Measurements from ENCODE around the gene CRHR1. TPM values are rescaled to one million over a fixed set of nuclear protein-coding genes. Genes with fewer than 3 reads are reported as not detected.

Gene CRHR1
- total RNA-seq, 3 donors from 2014 or later (not counting 1 experiment from before 2014, with no cell fraction given) = not detected

- DNase-seq (no peak), ATAC-seq (no peak)
- Histone ChIP-seq H3K36me3 (ENCODE audit: control insufficient read depth, insufficient read depth, low read length) (no peaks in the 10 kb centered on the region), H3K4me3 (ENCODE audit: low read length) (no peak overlapping the region), H3K4me1 (ENCODE audit: control insufficient read depth, insufficient read depth, low read length) (no peaks in the 10 kb centered on the region), H3K9me3 (ENCODE audit: control insufficient read depth, insufficient read depth, low read length) (no peaks in the 10 kb centered on the region), H3K27me3 (ENCODE audit: control insufficient read depth, insufficient read depth, low read length) (no peaks in the 10 kb centered on the region), H3K27ac (ENCODE audit: low read length) (no peak overlapping the region)
- Mint-ChIP-seq H3K9me3 (no peaks in the 10 kb centered on the region), H3K4me1 (no peaks in the 10 kb centered on the region), H3K27ac (no peak overlapping the region), H3K27me3 (ENCODE audit: low read depth in 2 of 2) (peaks cover 0 to 3% of the 10 kb centered on the region in 2 donors), H3K4me3 (no peak overlapping the region), H3K36me3 (no peaks in the 10 kb centered on the region)
- TF ChIP-seq CTCF (IDR thresholded peaks at IDR 0.05) = no peak
- intact Hi-C loops (cut with micrococcal nuclease) = no loop called here
- 69% methylated on average over 9 of the region's 9 CpGs for WGBS (ENCODE audit: insufficient coverage)
Observed at GRCh38 chr17:45828171-45828570, 44.1 kb downstream of the CRHR1 start.

DNA sequence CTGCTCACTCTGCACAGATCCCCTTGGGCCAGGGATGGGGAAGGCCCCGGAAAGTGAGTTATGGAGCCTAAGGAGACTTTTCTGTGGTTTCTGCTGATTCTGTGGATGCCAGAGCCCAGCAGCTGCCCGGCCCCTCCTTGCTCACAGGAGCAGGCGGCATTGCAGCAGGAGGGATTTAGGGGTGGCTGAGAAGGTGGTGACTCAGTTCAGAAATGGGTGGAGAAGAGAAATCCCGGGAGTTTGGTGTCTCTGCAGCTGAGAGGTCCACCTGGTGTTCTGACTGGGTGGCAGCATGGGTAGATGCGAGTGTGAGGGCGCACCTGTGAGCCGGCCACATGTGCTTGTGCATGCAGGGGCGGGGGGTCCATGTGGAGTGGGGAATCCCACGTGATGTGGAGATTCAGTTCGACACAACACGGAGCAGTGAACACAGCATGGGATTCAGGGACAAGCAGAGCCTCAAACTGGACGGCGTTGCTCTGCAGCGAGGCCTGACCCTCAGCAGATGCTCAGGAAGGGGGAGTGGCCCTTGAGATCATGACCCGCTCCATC, 44.5 kb downstream of the CRHR1 start:
- Histone ChIP-seq H3K4me3 (ENCODE audit: low read length) (no peak overlapping the region), H3K4me1 (ENCODE audit: control insufficient read depth, insufficient read depth, low read length) (no peaks in the 10 kb centered on the region), H3K27me3 (ENCODE audit: control insufficient read depth, insufficient read depth, low read length) (no peaks in the 10 kb centered on the region), H3K36me3 (ENCODE audit: control insufficient read depth, insufficient read depth, low read length) (no peaks in the 10 kb centered on the region), H3K27ac (ENCODE audit: low read length) (no peak overlapping the region), H3K9me3 (ENCODE audit: control insufficient read depth, insufficient read depth, low read length) (no peaks in the 10 kb centered on the region)
- ATAC-seq (no peak), DNase-seq (no peak)
- Mint-ChIP-seq H3K27ac (no peak overlapping the region), H3K4me3 (no peak overlapping the region), H3K36me3 (no peaks in the 10 kb centered on the region), H3K27me3 (ENCODE audit: low read depth in 2 of 2) (peaks cover 0 to 4% of the 10 kb centered on the region in 2 donors), H3K4me1 (no peaks in the 10 kb centered on the region), H3K9me3 (no peaks in the 10 kb centered on the region)
- no peak for TF ChIP-seq CTCF (IDR thresholded peaks at IDR 0.05)
- intact Hi-C loops (cut with micrococcal nuclease) = no loop called here
- WGBS (ENCODE audit: insufficient coverage) = 83% methylated on average over 15 of the region's 15 CpGs

- H3K4me3 ChIP-seq (ENCODE audit: low read length) = no peak overlapping the region
- Mint-ChIP-seq H3K4me1 (no peaks in the 10 kb centered on the region), H3K4me3 (no peak overlapping the region), H3K27ac (no peak overlapping the region), H3K9me3 (no peaks in the 10 kb centered on the region), H3K36me3 (no peaks in the 10 kb centered on the region), H3K27me3 (ENCODE audit: low read depth in 2 of 2) (peaks cover 0 to 6% of the 10 kb centered on the region in 2 donors)
- no peaks in the 10 kb centered on the region for H3K27me3 ChIP-seq (ENCODE audit: control insufficient read depth, insufficient read depth, low read length)
- no peaks in the 10 kb centered on the region for H3K9me3 ChIP-seq (ENCODE audit: control insufficient read depth, insufficient read depth, low read length)
- DNase-seq (no peak), ATAC-seq (no peak)
- 79% methylated on average over 6 of the region's 6 CpGs for WGBS (ENCODE audit: insufficient coverage)
- H3K27ac ChIP-seq (ENCODE audit: low read length) = no peak overlapping the region
- H3K36me3 ChIP-seq (ENCODE audit: control insufficient read depth, insufficient read depth, low read length) = no peaks in the 10 kb centered on the region
- H3K4me1 ChIP-seq (ENCODE audit: control insufficient read depth, insufficient read depth, low read length) = no peaks in the 10 kb centered on the region
- TF ChIP-seq CTCF (IDR thresholded peaks at IDR 0.05) = no peak
- intact Hi-C loops (cut with micrococcal nuclease) = no loop called here
Observed at GRCh38 chr17:45833920-45834319, 49.8 kb downstream of the CRHR1 start.
